Left ventricle myocardium inferior (tissue), 1 donor: ENCODE results near the gene DENND4C. TPM values are rescaled to one million over a fixed set of nuclear protein-coding genes. Genes with fewer than 3 reads are reported as not detected.
"Not testable (repeated sequence)": the region's sequence is repeated elsewhere in the genome, so short reads cannot be mapped to it uniquely, and the experiment has no call there.

Source experiments
- DNase-seq: peaks from one replicate; pipeline ENCODE4 v3.0.0-alpha.2; 2020
- H3K27ac ChIP-seq: fragments of 200-600 bp; replicated peaks from 2 replicates; pipeline ENCODE4 v1.8.0; 2021
- H3K27me3 ChIP-seq: fragments of 200-600 bp; 2 replicates; pipeline ENCODE4 v1.8.0; 2021; ENCODE audit warnings: low read depth
- H3K36me3 ChIP-seq: fragments of 200-600 bp; 2 replicates; pipeline ENCODE4 v1.8.0; 2021
- H3K4me1 ChIP-seq: fragments of 200-600 bp; 2 replicates; pipeline ENCODE4 v1.8.0; 2021
- H3K4me3 ChIP-seq: fragments of 200-600 bp; 2 replicates; pipeline ENCODE4 v1.8.0; 2021; ENCODE audit warnings: mild to moderate bottlenecking, moderate library complexity
- H3K9me3 ChIP-seq: fragments of 200-600 bp; replicated peaks from 2 replicates; pipeline ENCODE4 v1.8.0; 2021
- intact Hi-C: fragments of 100-400 bp; cut with micrococcal nuclease; formaldehyde crosslinking; loops from one replicate; pipeline ENCODE4 v1.11.0; 2022
- total RNA-seq: library from RNA; stranded (reverse); fragmentation: NEBNext Ultra II Directional; extraction: Animal tissue kit (Norgen Biotek cat#: 25700); gene quantifications from one replicate; pipeline ENCODE4 v1.2.1, GENCODE V29; 2021
- TF ChIP-seq, protein P1 (sequence below): fragments of 200-600 bp; IDR thresholded peaks from 2 replicates; pipeline ENCODE4 v1.8.0; 2021; ENCODE audit warnings: antibody characterized with exemption, mild to moderate bottlenecking, borderline replicate concordance
- donor health status: DM: no; HTN: yes; CAD: no; lungs with severe emphysema.

DENND4C gene
- total RNA-seq, 1 donor from 2014 or later: 20.8 TPM

GRCh38 chr9:19410195-19410503 lies 179.7 kb downstream of the DENND4C start:
- TF ChIP-seq, protein P1, sequence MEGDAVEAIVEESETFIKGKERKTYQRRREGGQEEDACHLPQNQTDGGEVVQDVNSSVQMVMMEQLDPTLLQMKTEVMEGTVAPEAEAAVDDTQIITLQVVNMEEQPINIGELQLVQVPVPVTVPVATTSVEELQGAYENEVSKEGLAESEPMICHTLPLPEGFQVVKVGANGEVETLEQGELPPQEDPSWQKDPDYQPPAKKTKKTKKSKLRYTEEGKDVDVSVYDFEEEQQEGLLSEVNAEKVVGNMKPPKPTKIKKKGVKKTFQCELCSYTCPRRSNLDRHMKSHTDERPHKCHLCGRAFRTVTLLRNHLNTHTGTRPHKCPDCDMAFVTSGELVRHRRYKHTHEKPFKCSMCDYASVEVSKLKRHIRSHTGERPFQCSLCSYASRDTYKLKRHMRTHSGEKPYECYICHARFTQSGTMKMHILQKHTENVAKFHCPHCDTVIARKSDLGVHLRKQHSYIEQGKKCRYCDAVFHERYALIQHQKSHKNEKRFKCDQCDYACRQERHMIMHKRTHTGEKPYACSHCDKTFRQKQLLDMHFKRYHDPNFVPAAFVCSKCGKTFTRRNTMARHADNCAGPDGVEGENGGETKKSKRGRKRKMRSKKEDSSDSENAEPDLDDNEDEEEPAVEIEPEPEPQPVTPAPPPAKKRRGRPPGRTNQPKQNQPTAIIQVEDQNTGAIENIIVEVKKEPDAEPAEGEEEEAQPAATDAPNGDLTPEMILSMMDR: no peak
- intact Hi-C loops: no loop called here
- peak overlapping the region; percentile 95 for H3K27ac ChIP-seq
- no peak for DNase-seq
- peaks cover 40% of the 10 kb centered on the region for H3K4me1 ChIP-seq
- no peaks in the 10 kb centered on the region for H3K27me3 ChIP-seq
- peaks cover 7% of the 10 kb centered on the region for H3K36me3 ChIP-seq
- H3K4me3 ChIP-seq: peak overlapping the region; percentile 98
- no peaks in the 10 kb centered on the region for H3K9me3 ChIP-seq

DNA sequence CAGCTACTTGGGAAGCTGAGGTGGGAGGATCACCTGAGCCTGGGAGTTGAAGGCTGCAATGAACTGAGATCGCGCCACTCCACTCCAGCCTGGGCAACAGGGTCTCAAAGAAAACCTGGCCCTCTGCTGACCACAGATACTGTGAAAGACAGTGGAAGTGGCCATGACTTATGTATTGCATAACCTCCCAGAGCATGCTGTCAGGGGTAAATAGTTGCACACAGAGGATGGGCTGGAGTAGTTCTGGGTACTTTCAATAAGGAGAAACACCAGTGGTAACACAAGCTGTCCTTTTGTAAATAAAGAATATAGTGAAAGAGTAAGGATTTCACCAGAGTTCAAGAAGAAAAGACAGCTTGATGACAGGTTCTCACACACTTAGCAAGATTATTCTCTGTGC lies 180.1 kb downstream of the DENND4C start:
- H3K9me3 ChIP-seq: no peaks in the 10 kb centered on the region
- H3K36me3 ChIP-seq: peaks cover 7% of the 10 kb centered on the region
- TF ChIP-seq, protein P1: no peak
- H3K27ac ChIP-seq: no peak overlapping the region
- no peaks in the 10 kb centered on the region for H3K27me3 ChIP-seq
- intact Hi-C loops: no loop called here
- peaks cover 40% of the 10 kb centered on the region for H3K4me1 ChIP-seq
- peak overlapping the region; percentile 98 for H3K4me3 ChIP-seq
- DNase-seq: no peak

DNA sequence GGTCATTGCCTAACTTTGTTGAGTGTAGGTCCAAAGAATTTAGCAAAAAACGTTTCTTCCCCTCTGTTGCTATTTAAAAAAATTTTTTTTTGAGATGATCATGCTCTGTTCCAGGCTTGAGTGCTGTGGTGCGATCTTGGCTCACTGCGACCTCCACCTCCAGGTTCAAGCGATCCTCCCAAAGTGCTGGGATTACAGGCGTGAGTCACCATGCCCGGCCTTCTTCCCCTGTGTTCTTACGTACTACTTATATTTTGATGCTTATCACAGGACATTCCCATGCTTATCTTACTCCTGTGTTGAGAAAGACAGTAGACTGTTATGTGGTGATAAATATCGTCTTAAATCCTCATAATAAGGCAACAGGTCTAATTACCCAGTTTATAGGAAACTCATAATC lies 180.8 kb downstream of the DENND4C start:
- H3K4me3 ChIP-seq: peak overlapping the region; percentile 98
- TF ChIP-seq, protein P1: no peak
- DNase-seq: no peak
- H3K27me3 ChIP-seq: no peaks in the 10 kb centered on the region
- no peaks in the 10 kb centered on the region for H3K9me3 ChIP-seq
- intact Hi-C loops: no loop called here
- H3K27ac ChIP-seq: no peak overlapping the region
- H3K36me3 ChIP-seq: peaks cover 7% of the 10 kb centered on the region
- peaks cover 40% of the 10 kb centered on the region for H3K4me1 ChIP-seq

DNA sequence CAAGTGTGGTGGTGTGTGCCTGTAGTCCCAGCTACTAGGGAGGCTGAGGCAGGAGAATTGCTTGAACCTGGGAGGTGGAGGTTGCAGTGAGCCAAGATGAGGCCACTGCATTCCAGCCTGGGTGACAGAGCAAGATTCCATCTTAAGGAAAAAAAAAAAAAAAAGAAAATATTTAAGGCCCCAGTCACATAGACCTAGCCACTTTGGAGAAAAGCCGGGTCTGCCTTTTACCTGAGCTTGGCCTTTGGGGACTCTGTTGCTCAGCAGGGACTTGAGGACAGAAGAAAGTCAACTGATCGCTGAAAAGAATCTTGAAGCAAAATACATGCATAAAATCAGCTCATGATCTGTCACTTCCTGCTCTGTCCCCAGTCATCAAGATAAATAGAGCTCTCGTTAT lies 183.0 kb downstream of the DENND4C start:
- H3K27me3 ChIP-seq, intact Hi-C loops, H3K4me3 ChIP-seq, H3K9me3 ChIP-seq, DNase-seq, H3K27ac ChIP-seq, H3K36me3 ChIP-seq: not testable (repeated sequence)
- peaks cover 31% of the 10 kb centered on the region for H3K4me1 ChIP-seq

DNA sequence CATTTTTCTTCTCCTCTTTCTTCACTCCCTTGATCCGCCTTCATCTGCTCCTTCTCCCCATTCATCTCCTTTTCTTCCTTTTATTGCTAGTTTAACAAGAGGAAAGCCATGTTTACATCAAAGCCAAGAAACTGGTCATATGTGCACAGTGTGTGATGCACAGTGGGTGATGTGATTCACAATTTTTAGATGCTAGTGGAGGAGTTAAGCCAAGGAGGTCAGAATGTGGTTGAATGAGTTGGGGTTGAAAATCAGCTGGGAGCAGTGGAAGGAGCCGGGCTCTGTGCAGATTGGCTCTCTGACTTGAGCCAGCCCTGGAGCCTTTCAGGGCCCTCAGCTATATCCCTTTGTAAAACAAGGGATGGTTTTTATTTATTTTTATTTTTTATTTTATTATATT lies 185.7 kb downstream of the DENND4C start:
- Histone ChIP-seq H3K9me3 (no peaks in the 10 kb centered on the region), H3K4me3 (no peak overlapping the region), H3K36me3 (peaks cover 7% of the 10 kb centered on the region), H3K4me1 (peaks cover 6% of the 10 kb centered on the region), H3K27me3 (no peaks in the 10 kb centered on the region), H3K27ac (no peak overlapping the region)
- intact Hi-C loops: no loop called here
- TF ChIP-seq, protein P1: no peak
- no peak for DNase-seq

GRCh38 chr9:19420877-19421276 lies 190.4 kb downstream of the DENND4C start:
- Histone ChIP-seq H3K36me3 (peaks cover 10% of the 10 kb centered on the region), H3K9me3 (no peaks in the 10 kb centered on the region), H3K27me3 (no peaks in the 10 kb centered on the region), H3K27ac (no peak overlapping the region), H3K4me3 (no peak overlapping the region), H3K4me1 (peaks cover 21% of the 10 kb centered on the region)
- intact Hi-C loops: no loop called here
- no peak for DNase-seq
- TF ChIP-seq, protein P1: no peak

Other genes with a start within 250 kb of the DENND4C start
- gene SAXO1, start 197.5 kb upstream of the DENND4C start, total RNA-seq: 0.03 TPM
- gene RRAGA, start 181.3 kb upstream of the DENND4C start, total RNA-seq: 78.8 TPM
- gene HAUS6, start 127.8 kb upstream of the DENND4C start, total RNA-seq: 5.6 TPM
- 131 TPM for gene PLIN2, start 103.2 kb upstream of the DENND4C start, total RNA-seq
- gene RPS6, start 149.5 kb downstream of the DENND4C start, total RNA-seq: 997 TPM
- gene ACER2, start 178.3 kb downstream of the DENND4C start, total RNA-seq: 3.8 TPM